ENCODE results near the gene ELK4.

DNA sequence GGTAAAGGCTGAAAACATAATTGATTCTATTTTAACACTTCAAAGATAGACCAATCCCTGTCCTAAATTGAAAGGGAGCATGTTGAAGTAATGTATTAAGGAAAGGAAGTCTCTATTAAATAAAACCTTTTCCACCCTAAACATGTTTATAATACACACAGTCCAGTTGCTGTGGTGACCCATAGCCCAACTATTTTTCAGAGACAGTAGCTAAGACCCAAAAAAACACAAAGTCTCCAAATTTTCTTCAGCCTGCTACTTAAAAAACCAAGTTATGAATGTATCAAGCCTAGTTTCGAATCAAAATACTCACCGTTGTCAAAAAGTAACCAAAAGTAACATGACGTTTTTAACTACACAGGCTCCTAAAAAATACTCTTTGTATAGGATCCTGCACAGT is 1.6 kb downstream of the ELK4 start:
- no peak for TF ChIP-seq ZNF263 (CRISPR knock-in tag; IDR thresholded peaks at IDR 0.05; ENCODE audit: low read depth)
- TF ChIP-seq, protein P1, sequence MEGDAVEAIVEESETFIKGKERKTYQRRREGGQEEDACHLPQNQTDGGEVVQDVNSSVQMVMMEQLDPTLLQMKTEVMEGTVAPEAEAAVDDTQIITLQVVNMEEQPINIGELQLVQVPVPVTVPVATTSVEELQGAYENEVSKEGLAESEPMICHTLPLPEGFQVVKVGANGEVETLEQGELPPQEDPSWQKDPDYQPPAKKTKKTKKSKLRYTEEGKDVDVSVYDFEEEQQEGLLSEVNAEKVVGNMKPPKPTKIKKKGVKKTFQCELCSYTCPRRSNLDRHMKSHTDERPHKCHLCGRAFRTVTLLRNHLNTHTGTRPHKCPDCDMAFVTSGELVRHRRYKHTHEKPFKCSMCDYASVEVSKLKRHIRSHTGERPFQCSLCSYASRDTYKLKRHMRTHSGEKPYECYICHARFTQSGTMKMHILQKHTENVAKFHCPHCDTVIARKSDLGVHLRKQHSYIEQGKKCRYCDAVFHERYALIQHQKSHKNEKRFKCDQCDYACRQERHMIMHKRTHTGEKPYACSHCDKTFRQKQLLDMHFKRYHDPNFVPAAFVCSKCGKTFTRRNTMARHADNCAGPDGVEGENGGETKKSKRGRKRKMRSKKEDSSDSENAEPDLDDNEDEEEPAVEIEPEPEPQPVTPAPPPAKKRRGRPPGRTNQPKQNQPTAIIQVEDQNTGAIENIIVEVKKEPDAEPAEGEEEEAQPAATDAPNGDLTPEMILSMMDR (IDR thresholded peaks at IDR 0.05), result no peak
- TF ChIP-seq, protein P2, sequence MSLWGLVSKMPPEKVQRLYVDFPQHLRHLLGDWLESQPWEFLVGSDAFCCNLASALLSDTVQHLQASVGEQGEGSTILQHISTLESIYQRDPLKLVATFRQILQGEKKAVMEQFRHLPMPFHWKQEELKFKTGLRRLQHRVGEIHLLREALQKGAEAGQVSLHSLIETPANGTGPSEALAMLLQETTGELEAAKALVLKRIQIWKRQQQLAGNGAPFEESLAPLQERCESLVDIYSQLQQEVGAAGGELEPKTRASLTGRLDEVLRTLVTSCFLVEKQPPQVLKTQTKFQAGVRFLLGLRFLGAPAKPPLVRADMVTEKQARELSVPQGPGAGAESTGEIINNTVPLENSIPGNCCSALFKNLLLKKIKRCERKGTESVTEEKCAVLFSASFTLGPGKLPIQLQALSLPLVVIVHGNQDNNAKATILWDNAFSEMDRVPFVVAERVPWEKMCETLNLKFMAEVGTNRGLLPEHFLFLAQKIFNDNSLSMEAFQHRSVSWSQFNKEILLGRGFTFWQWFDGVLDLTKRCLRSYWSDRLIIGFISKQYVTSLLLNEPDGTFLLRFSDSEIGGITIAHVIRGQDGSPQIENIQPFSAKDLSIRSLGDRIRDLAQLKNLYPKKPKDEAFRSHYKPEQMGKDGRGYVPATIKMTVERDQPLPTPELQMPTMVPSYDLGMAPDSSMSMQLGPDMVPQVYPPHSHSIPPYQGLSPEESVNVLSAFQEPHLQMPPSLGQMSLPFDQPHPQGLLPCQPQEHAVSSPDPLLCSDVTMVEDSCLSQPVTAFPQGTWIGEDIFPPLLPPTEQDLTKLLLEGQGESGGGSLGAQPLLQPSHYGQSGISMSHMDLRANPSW (CRISPR knock-in tag; conservative IDR thresholded peaks at IDR 0.05; ENCODE audit: low read depth), result no peak
- TF ChIP-seq, protein P3, sequence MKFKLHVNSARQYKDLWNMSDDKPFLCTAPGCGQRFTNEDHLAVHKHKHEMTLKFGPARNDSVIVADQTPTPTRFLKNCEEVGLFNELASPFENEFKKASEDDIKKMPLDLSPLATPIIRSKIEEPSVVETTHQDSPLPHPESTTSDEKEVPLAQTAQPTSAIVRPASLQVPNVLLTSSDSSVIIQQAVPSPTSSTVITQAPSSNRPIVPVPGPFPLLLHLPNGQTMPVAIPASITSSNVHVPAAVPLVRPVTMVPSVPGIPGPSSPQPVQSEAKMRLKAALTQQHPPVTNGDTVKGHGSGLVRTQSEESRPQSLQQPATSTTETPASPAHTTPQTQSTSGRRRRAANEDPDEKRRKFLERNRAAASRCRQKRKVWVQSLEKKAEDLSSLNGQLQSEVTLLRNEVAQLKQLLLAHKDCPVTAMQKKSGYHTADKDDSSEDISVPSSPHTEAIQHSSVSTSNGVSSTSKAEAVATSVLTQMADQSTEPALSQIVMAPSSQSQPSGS (CRISPR knock-in tag; IDR thresholded peaks at IDR 0.05; ENCODE audit: borderline replicate concordance, low read depth), result no peak
- no peak for TF ChIP-seq E2F1 (CRISPR knock-in tag; IDR thresholded peaks at IDR 0.05)
- TF ChIP-seq ATF3 (CRISPR knock-in tag; conservative IDR thresholded peaks at IDR 0.05), result no peak
- TF ChIP-seq NR1H2 (CRISPR knock-in tag; IDR thresholded peaks at IDR 0.05), result no peak
- no peak for TF ChIP-seq ZBTB21 (CRISPR knock-in tag; IDR thresholded peaks at IDR 0.05; ENCODE audit: borderline replicate concordance)
- no peak for TF ChIP-seq ETV6 (CRISPR knock-in tag; IDR thresholded peaks at IDR 0.05)
- TF ChIP-seq NR3C1 (CRISPR knock-in tag; conservative IDR thresholded peaks at IDR 0.05; ENCODE audit: low read depth), result no peak

All from WTC11 (cell line).